GM23248 (cell line): Measurements from ENCODE around the gene EEPD1.

Experiments
- EZH2 ChIP-seq: fragments of 200-600 bp; sonication (generic); IDR thresholded peaks from 2 replicates; pipeline ENCODE4 v1.6.1; 2018; ENCODE audit warnings: antibody characterized with exemption, mild to moderate bottlenecking; ENCODE audit not compliant: insufficient read depth, poor library complexity, severe bottlenecking
- EZH2phosphoT487 ChIP-seq: fragments of 200-600 bp; sonication (generic); IDR thresholded peaks from 2 replicates; pipeline ENCODE4 v1.6.1; 2018; ENCODE audit warnings: antibody characterized with exemption, moderate library complexity, mild to moderate bottlenecking, low read depth; ENCODE audit not compliant: insufficient read depth

DNA sequence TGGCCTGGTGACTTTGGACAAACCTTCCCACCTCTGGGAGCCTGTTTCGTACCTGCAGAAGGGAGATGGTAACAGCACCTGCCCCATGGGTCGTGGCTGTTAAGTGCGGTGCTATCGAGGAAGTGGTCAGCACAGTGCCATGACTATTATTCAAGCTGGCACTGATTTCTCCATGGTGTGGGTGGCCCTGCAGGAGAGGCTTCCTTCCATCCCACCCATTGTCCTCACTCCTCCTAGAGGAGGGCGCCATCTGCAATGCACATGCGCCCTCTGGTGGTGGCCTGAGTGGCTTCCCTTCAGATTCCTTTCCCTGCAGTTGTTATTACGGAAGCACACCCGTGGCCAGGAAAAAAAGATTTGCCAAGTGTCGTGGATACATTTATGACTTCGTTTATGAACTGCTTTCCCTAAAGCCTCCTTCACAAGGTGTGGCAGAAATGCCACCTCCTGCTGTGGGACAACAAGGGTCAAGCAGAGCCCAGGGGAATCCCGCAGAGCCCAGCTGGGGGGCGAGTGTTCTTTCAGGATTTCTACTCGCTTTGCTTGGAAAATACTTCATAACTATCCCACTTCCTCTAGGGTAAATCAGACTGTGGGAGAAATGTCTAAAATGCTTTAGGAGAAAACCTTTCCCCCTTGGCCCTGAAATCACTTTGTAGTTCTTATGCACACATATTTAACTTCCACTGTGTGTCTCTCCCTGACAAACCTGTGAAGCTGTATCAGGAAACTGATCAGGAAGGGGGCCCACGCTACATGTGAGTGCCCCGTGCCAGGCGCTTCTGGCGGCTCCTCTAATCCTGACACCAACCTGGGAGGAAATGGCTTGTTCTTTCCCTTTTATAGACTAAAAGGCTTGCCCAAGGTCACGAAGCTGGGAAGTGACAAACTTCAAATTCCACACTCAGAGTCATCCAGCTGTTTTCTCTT lies 138.6 kb downstream of the EEPD1 start:
- no peak for TF ChIP-seq EZH2
- no peak for TF ChIP-seq EZH2phosphoT487
